GM21390 (cell line): Measurements from ENCODE around the gene HPCAL1.
"Not testable (repeated sequence)": the region's sequence is repeated elsewhere in the genome, so short reads cannot be mapped to it uniquely, and the experiment has no call there.

Source experiments
- ATAC-seq: cut with Tn5 transposase; IDR thresholded peaks from one replicate; pipeline ENCODE4 v1.9.1; 2021; ENCODE audit not compliant: unreplicated experiment

HPCAL1 gene

GRCh38 chr2:10302479-10303180 is at the start of gene HPCAL1:
TSS of gene HPCAL1 (plus strand) at chr2:10302904. CDS start at chr2:10419758, 116,854 bp downstream.
- peak; percentile 68 for ATAC-seq

GRCh38 chr2:10253596-10254372 is 48.9 kb upstream of the HPCAL1 start:
- no peak for ATAC-seq

GRCh38 chr2:10254373-10255188 is 48.1 kb upstream of the HPCAL1 start:
- ATAC-seq: no peak

GRCh38 chr2:10255189-10256030 is 47.3 kb upstream of the HPCAL1 start:
- ATAC-seq: no peak

- no peak for ATAC-seq
Observed at GRCh38 chr2:10256031-10256514, 46.6 kb upstream of the HPCAL1 start.

- ATAC-seq: no peak
Observed at GRCh38 chr2:10256515-10257031, 46.1 kb upstream of the HPCAL1 start.

- no peak for ATAC-seq
Observed at GRCh38 chr2:10257036-10257435, 45.7 kb upstream of the HPCAL1 start.

- no peak for ATAC-seq
Observed at GRCh38 chr2:10257500-10258147, 45.1 kb upstream of the HPCAL1 start.

- ATAC-seq: no peak
Observed at GRCh38 chr2:10258326-10258725, 44.4 kb upstream of the HPCAL1 start.

GRCh38 chr2:10258726-10259125 is 44.0 kb upstream of the HPCAL1 start:
- ATAC-seq: no peak

- ATAC-seq: no peak
Observed at GRCh38 chr2:10260130-10260529, 42.6 kb upstream of the HPCAL1 start.

- not testable (repeated sequence) for ATAC-seq
Observed at GRCh38 chr2:10263526-10263925, 39.2 kb upstream of the HPCAL1 start.

- ATAC-seq: no peak
Observed at GRCh38 chr2:10264506-10265328, 38.0 kb upstream of the HPCAL1 start.

- ATAC-seq: no peak
Observed at GRCh38 chr2:10265329-10266132, 37.2 kb upstream of the HPCAL1 start.

- no peak for ATAC-seq
Observed at GRCh38 chr2:10266133-10266620, 36.5 kb upstream of the HPCAL1 start.

- no peak for ATAC-seq
Observed at GRCh38 chr2:10267036-10267435, 35.7 kb upstream of the HPCAL1 start.

- no peak for ATAC-seq
Observed at GRCh38 chr2:10267551-10268465, 34.9 kb upstream of the HPCAL1 start.
